Measurements from ENCODE around the gene LDLRAD3. TPM values are rescaled to one million over a fixed set of nuclear protein-coding genes. Genes with fewer than 3 reads are reported as not detected.

LDLRAD3 gene
- total RNA-seq, 1 experiment from 2014 or later: 19.0 TPM

GRCh38 chr11:36089920-36090319, 146.1 kb downstream of the LDLRAD3 start:
- CTCF ChIA-PET: no interaction called here
- Histone ChIP-seq H3K79me2 (ENCODE audit: insufficient read depth, low read length) (no peaks in the 10 kb centered on the region), H3K4me1 (ENCODE audit: control insufficient read depth in 1 of 2, insufficient read depth in 2 of 2, low read length in 2 of 2) (no peaks in the 10 kb centered on the region), H3K27me3 (ENCODE audit: insufficient read depth, low read length) (no peaks in the 10 kb centered on the region), H3K9me3 (ENCODE audit: control insufficient read depth in 1 of 2, insufficient read depth in 1 of 2, low read depth in 1 of 2, low read length in 2 of 2) (peaks cover 4 to 8% of the 10 kb centered on the region in 2 experiments; a peak in 2 of 4 replicates), H3K36me3 (ENCODE audit: control insufficient read depth in 1 of 2, insufficient read depth in 2 of 2, low read length in 2 of 2) (peaks cover 0 to 5% of the 10 kb centered on the region in 2 experiments; a peak in 1 of 4 replicates), H3K27ac (ENCODE audit: low read depth, low read length) (no peak overlapping the region), H3K9ac (ENCODE audit: low read length) (no peak overlapping the region), H3K4me2 (ENCODE audit: low read length) (no peak overlapping the region), H4K20me1 (ENCODE audit: insufficient read depth) (no peaks in the 10 kb centered on the region), H3K4me3 (replicated peaks in 1 of 2; ENCODE audit: low read depth in 1 of 2, low read length in 2 of 2) (no peak overlapping the region), H3K9me2 (ENCODE audit: insufficient read depth) (no peaks in the 10 kb centered on the region), H2AFZ (ENCODE audit: low read depth, low read length, poor library complexity, severe bottlenecking) (no peak overlapping the region)
- BruUV-seq (replicated peaks): no TSS peak
- POLR2A ChIA-PET: no interaction called here
- DNase-seq (ENCODE audit: low read depth, low spot score) (no peak), ATAC-seq (no peak)
- intact Hi-C loops (cut with micrococcal nuclease): no loop called here
- RAD21 ChIA-PET (ENCODE audit: low non-redundant PET in 1 of 2, low total read pairs in 2 of 2, uncharacterized antibody in 2 of 2, unreplicated experiment in 2 of 2): no interaction called here
- TF ChIP-seq EZH2phosphoT487 (IDR thresholded peaks at IDR 0.05; ENCODE audit: borderline replicate concordance) (no peak), ZFX (IDR thresholded peaks at IDR 0.05) (no peak), EGR1 (IDR thresholded peaks at IDR 0.05; ENCODE audit: low read depth) (no peak), POLR2A (IDR thresholded peaks at IDR 0.05; ENCODE audit: borderline replicate concordance, extremely low read depth, insufficient read depth, insufficient read length) (no peak), FOSL1 (IDR thresholded peaks at IDR 0.05; ENCODE audit: low read depth) (no peak), REST (IDR thresholded peaks at IDR 0.05; ENCODE audit: low read depth) (no peak)
